ENCODE measurements around the gene TRIP13.

Gene TRIP13

DNA sequence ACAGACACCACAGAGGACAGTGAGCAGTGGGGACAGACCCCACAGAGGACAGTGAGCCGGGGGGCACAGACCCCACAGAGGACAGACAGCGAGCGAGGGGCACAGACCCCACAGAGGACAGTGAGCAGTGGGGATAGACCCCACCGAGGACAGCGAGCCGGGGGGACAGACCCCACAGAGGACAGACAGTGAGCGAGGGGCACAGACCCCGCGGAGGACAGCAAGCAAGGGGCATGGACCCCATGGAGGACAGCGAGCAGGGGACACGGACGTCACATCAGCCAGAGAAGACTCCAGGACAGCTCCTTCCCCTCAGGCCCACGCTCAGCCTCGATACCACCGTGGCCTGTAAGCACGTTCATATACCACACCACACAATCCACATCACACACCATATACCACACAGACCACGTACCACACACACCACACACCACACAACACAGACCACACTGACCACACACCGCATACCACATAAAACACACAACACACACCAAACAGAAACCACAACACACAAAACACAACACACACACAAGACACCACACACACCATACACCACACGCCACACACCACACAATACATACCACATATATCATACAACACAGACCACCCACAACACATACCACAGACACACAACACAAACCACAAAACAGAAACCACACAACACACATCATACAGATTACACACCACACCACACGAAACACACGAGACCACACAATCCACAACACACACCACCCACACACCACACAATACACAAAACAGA lies 36.7 kb upstream of the TRIP13 start:
- DNase-seq = no peak

DNA sequence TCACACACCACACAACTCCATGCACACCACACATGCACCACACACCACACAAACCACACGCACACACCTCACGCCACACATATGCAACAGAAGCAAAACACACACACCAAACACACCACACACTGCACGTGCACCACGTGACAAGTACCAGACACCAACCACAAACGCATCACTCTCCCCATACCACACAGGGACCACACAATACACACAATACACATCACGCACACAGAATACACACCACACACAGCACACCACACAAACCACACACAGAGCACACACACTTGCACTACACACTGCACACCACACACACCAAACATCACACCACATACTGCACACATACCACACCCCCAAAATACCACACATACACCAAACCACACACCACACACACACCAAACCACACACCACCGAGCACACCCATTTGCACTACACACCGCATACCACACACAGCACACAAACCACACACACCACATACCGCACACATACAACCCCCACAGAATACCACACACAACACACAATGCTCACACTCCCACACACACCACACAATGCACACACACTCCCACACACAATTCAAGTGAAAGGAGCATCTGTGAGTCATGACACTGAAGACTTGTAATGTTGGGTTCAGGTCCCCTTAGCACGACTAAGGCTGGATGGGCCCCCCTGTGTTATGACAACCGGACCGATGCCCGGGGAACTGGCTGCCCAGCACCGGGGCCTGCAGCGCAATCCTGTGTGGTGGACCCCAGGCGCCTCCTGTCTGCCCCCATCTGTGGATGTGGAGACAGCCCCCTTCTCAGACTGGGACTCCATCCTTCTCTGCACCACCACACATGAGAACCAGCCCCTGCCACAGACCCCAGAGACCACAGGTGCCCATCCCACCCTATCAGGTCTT lies 35.9 kb upstream of the TRIP13 start:
- no peak for DNase-seq

DNA sequence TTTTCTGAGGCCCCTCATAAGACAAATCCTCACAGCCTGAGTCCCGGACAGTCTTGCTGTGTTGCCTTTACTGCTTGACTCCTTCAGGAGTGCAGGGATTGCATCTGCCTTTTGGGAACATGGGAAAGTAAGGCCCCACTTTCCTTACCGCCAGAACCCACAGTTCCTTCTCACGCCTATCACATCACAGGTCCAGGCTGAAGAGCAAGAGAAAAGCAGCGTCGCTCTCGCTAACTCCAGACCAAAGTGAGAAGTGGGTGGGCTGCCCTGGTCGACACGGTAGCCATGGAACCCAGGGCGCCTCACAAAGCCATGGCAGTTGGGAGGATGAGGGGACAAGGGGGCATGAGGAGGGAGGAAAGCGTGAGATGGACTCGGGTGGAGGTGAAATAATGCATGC lies 34.0 kb upstream of the TRIP13 start:
- no peak for DNase-seq

DNA sequence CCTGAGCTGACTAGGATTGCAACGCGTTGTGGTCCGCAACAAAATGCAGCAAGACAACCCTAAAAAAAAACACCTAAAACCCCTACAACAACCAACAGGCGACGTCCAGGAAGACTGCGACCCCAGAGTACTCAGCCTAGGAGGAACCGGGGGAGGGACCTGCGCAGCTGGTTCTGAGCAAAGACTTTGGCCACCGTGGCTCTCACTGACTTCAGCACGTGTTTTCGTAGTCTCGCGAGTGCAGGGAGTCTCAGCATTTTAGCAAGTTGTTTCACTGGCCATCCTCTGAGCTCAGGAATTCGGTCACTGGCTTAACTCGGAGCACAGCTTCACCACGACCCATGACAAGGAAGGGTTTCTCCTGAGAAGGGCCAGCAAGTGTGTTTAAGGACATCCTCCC lies 33.3 kb upstream of the TRIP13 start:
- no peak for DNase-seq

DNA sequence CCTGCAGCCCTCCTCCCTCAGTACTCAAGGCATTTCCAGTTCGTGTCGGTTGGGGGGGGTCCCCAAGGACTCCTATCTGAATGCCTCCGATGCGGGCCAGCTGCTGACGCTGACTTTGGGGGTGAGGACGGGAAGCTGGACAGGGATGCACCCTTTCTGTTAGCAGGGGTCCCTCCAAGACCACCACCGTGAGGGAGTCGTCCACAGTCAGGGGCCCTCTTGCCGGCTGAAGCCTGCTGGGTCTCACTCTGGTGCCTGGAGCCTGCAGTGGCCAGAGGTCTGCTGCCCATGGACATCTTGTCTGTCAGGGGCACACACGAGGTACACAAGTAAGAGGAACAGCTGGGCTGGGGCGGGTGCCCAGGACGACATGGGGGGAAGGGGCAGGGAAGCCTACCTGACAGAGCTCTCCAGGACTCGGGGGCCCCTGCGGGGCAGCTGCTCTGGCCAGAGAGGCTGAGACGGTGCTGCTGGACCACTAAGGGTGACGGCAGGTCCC lies 32.8 kb upstream of the TRIP13 start:
- no peak for DNase-seq

DNA sequence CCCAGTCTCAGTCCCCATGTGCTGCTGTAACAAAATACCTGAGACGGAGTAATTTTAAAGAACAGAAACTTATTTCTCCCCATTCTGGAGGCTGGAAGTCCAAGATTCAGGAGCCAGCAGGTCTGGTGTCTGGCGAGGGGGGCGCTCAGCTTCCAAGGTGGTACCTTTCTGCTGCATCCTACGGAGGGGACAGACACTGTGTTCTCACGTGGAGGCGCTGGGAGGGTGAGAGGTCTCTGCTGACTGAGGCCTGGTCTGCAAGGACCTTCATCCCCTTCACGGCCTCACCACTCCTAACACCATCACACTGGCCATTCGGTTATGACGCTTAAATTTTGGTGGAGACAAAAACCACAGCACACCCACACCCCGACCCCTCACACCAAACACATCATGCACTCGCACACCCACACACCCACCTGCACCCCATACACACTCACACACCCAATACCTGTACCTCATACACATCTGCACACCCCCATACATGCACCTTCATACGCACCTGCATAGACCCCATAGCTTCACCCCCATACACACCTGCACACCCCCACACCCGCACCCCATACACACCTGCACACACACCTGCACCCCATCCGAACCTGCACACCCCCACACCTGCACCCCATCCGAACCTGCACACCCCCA lies 32.1 kb upstream of the TRIP13 start:
- DNase-seq = no peak

DNA sequence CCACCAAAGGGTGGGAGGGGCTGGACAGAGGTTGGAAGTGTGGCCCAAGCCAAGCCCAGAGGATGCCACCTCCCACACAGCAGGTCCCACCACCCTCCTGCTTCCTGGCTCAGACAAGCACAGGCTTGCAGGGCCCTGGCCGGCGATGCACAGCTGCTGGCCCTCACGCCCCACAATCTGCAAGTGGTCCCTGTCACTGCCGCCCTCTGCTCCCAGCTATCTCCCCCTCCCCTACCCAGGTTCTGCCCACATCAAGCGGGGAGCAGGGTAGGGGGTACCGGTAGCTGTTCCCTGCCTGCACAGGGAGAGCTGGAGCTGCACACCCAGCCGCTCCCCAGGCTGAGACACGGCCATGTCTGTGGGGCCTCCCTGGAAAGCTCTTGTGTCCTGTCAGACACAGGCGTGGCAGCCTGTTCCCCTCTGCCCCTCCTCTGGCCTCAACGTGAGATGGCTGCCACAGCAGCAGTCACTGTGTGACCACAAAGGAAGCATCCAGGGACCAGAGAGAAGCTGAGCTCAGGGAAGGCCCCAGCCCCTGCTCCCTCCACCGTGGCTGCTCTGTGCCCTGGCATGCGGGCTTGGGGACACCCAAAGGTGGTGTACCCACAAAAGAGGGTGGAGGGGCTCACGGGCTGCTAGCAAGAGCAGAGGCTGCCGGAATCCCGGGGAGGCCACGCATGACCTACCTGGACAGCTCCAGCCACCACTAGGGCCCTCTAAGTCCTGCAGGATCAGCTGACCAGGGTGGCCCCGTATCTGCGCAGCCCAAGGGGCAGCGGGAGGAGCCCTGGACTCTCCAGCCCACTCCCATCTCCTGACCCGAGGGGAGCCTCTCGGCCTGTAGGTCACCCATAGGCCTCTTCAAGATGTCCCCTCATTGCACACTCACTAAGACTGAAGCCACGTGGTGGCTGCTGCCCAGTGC lies 31.0 kb upstream of the TRIP13 start:
- no peak for DNase-seq

DNA sequence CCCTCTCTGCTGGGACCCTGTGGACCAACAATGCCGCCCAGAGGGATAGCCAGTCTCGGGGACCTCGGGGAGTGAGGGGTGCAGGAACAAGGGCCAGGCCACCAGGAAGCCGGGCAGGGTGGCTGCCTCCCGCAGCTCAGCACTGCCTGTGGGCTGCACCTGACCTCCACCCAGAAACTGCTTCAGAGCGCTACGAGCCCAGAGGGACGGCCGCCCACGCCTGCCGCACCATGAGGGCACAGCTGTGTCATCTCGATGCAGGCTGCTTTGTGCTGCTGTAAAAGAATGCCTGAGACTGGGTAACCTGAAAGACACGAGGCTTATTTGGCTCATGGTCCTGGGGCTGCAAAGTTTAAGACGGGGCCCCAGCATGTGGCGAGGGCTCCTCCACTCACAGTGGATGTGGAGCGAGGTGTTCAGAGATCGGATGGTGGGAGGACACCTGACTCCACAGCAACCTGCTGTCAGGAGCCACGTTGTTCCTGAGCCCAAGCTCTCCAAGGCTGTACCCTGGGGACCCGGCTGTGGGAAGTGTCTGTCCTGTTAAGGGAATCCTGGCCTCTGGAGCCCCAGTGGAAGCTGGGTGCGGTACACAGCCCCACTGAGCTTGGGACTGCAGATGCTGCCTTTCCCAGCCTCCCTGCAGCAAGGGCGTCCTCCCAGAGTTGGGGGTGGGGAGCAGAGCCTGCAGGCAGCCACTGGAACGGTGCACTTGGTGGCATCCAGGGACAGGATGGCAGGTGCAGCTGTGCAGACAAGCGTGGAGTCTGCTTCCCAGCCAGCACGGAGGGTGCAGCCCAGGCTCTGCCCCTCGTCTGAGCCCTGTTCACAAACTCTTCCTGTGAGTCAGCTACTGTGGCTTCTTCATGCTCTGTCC lies 30.1 kb upstream of the TRIP13 start:
- no peak for DNase-seq

DNA sequence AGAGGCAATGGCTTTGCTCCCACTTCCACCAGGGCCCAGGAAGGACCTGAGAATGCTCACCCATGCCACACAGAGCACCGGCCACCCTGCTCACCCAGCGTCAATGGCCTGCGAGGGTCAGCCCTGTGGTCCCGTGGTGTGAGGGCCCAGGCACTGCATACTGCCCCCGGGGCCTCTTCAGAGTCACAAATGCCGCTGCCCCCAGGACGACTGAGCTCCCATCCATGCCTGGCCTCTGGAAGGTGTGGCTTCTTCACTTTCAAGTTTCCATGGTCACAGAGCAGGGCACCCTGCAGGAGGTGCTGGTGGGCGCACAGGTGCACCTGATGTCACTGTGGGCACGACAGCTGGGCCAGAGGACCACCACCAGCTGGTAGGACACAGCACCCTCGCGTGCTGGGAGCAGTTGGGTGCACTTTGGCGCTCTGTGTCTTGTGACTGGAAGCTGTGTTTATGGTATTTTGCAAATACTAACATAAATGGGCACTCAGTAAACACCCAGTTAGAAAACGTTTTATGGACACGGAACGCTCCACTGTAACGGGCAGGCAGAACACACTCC lies 29.4 kb upstream of the TRIP13 start:
- DNase-seq = no peak

DNA sequence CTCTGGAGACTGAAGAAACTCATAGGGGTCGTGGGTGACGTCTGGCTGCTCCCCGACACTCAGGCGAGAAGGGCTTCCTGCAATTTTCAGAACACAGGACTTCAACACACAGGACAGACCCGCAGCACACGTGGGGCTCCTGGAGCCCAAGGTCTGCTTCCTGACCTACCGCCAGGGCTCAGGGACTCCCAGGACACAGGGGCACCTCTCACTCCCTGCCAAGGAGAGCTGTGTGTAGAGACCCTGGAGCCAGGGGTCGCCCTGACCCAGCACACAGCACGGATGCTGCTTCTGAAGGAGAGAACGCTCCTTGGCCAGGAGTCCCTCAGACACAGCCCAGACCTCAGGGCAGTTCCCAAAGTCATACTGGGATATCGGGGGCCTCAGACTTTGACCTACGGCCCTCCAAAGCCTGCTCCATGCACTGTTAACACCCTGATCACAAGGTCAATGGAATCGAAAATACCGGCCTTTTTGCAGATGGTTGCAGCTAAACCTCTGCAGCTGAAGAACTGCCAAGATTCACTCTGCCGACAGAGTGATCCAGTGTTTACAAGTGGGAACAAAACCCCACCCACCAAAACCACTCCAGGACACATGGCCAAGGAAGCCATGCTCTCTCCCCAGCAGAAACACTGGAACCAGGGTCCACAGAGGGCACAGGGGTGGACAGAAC lies 28.1 kb upstream of the TRIP13 start:
- no peak for DNase-seq

DNA sequence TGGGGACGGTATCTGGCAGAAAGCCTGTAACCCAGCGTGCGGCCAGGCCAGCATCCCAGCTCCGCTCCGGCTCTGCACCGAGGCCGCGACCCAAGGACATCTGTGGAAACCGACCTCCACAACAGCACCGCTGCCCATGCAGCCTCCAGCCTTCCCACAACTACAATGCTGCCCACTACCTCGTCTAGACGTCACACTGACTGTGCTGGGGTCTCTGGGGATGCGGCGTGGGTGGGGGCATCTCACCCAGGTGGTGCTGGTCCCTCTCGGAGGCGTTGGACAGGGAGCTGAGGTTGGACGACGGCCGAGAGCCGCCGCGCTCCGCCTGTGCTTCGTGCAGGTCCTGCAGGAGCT lies 27.5 kb upstream of the TRIP13 start:
- no peak for DNase-seq

DNA sequence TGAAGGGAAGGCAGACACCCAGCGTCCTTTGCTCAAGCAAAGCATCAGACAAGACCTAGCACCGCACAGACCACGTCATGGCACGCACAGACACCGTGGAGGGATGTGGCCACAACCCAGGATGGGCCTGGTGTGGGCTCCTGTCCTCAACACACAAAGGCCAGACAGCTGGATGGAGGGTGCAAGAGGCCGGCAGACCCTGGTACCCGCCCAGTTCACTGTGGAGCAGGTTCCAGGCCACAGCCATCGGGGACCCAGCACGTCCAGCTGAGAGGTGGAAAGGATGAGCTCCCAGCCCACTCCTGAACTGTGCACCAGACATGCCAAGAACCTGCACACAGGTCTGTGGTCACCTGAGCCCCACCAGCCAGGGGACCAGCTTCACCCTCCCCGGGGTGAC lies 26.9 kb upstream of the TRIP13 start:
- DNase-seq = no peak

DNA sequence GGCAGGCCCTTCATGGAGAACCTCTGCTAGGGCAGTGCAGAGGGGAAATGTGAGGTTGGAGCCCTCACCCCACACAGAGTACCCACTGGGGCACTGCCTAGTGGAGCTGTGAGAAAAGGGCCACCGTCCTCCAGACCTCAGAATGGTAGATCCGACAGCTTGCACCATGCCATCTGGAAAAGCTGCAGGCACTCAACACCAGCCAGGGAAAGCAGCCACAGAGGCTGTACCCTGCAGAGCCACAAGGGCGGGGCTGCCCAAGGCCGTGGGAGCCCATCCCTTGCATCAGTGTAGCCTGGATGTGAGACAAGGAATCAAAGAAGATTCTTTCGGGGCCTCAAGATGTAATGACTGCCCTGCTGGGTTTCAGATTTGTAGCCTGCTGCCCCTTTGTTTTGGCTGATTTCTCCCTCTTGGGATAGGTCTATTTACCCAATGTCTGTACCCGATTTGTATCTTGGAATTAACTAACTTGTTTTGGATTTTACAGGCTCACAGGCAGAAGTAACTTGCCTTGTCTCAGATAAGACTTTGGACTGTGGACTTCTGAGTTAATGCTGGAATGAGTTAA lies 25.3 kb upstream of the TRIP13 start:
- no peak for DNase-seq

DNA sequence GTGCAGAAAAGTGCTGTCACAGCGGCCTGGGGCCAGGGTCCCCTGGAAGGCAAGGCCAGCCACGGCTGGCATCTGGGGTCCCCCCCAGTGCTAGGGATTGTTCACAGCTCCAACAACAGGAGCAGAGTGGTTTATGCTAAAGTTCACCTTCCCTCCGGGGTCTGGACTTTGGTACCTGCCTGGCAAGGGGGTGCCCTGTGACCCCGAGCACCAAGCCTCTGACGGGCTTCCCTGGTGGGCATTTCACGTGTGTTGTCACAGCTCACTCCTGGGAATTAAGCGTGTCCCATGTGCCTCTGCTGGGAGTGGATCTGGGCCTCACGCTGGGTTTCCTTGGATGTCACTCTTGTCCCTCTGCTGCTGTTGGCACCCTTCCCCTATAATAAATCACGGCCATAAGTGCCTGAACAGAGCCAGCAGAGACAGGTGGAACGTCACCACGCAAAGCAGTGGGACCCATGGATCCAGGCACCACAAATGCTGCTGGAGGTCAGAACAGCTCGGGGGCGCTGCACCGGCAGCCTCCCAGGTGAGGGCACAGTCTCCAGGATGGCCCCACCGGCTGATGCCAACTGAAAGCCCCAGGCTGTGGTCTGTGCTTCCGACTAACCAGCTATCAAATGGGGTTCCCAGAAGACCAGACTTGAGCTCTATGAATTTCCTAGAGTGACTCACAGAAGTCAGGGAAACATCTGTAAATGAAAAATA lies 24.1 kb upstream of the TRIP13 start:
- no peak for DNase-seq

DNA sequence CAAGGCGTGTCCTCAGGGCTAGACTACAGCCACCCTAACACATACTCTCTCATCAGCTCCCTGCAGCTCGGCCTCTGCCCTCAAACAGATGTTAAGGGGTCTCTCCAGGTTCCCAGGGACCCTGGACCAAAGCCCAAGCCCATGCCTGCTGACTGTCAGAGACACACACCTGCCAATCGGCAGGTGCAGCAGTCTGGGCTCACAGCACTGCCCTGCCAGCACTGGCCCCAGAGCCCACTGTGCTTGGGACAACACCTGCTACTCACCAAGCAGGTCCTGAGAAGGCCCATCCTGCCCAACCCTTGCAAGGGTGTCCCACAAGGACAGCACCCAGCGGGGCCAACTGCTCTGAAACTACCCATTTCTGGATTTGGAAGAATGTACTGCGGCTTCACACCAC lies 21.7 kb upstream of the TRIP13 start:
- no peak for DNase-seq

DNA sequence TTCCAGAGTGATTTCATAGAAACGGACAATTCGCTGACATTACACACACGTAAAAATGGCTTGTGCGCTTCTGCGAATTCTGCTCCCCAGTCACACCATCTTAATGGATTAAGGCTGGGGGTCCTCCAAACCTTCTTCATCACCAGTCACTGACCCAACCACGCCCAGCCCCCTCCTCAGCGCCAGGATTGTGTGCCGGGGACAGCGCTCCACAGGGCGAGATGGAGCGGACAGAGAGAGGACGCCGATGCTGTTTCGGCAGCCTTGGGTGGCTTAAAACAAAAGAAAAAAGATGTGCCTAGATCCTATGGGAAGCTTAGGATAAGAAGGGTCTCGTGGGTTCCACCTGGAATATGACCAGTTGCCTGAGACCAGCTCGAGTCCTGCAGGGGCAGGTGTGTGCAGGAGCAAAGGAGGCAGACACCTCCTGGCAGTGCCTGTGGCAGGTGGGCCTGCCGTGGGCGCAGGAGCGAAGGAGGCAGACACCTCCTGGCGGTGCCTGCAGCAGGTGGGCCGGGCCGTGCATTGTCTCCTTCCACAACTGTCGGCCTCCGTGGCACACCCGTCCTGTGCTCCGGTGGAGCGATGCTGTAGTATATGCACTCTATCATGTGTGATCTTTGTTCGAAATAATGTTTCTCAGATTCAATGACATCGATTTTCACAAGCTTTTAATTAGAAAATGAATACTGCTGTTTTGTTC lies 20.9 kb upstream of the TRIP13 start:
- DNase-seq = no peak

DNA sequence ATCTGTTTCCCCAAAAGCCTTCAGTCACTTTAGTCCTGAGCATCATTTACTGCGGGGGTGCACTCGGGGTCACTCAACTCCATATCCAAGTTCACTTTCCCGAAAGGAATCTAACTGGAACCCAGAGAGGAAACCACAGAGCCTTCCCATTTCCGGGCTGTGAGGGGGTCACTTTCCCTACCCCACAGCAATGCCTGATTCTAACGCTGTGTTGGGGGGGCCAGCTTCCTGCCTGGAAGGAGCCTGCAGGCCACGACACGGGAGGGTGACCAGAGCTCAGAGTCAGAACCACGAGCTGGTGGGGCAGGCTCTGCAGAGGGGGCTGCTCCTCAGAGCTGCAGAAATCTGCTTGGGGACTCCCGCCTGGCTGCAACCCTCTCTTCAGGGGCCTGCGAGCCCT lies 20.4 kb upstream of the TRIP13 start:
- DNase-seq = no peak

DNA sequence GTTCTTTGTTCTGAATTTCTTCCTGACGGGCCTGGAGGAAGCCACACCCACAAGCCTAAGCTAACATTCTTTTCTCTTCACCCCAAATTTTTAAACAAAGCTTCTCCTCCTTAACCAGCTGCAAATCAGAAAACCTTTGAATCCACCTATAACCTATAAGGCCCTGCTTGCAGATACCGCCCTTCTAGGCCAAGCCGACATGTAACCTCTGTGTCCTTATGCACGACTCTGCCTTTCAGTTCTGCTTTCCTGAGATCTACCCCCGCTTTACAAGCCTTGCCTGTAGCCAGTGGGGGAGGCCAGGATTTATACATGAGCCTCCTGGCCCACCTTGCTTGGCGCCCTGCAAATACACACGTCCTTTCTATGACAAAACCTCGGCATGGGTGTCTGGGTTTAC lies 19.4 kb upstream of the TRIP13 start:
- no peak for DNase-seq

DNA sequence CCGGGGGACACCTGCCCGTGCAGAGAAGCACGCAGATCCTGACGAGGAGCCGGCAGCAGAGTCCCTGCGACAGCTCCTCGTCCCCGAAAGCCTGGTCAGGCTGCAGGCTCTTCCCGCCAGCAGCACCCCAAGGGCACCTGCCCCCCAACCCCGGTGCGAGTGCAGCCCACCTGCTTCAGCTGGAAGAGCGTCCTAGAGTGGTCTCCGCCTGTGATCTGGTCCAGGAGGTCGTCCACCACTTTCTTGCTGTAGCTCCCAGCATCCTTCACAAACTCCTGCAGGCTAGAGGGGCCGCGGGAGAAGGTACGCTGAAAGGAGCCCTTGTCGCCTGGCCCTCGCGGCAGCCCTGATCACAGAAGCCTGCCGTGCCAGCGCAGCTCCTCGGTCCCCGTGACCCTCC lies 16.8 kb upstream of the TRIP13 start:
- no peak for DNase-seq

All from left hindlimb (tissue), 1 donor.